HL-60/S4 treated with retinoic acid at 250 ng/mL for 4 days and 3 days (cell line): ENCODE results near the gene PLPPR3.

Experiments
- in situ Hi-C: fragments of 300-500 bp; cut with MboI; formaldehyde crosslinking; loops from 2 replicates; pipeline ENCODE4 v1.7.0; 2022; ENCODE audit warnings: low sequenced_read_pairs

The PLPPR3 gene

DNA sequence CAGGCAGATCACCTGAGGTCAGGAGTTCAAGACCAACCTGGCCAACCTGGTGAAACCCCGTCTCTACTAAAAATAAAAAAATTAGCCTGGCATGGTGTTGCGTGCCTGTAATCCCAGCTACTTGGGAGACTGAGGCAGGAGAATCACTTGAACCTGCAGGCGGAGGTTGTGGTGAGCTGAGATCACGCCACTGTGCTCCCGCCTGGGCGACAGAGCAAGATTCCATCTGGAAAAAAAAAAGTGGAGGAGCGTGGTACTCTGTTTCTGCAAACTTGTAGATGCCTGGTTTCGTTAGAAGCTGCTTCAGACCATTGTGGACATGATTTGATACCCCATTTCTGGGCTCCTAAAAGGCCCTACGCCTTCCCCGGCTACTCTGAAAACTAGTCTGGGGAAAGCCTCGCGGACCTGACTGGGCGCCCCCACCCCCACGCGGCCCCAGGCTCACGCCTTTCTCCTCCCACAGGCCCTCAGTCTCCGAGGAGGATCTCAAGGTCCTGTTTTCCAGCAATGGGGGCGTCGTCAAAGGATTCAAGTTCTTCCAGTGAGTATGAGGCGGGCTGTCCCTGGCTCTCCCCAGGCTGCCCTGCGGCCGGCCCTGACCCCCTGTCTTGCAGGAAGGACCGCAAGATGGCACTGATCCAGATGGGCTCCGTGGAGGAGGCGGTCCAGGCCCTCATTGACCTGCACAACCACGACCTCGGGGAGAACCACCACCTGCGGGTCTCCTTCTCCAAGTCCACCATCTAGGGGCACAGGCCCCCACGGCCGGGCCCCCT, 11.5 kb downstream of the PLPPR3 start:
- in situ Hi-C loops, result no loop called here

DNA sequence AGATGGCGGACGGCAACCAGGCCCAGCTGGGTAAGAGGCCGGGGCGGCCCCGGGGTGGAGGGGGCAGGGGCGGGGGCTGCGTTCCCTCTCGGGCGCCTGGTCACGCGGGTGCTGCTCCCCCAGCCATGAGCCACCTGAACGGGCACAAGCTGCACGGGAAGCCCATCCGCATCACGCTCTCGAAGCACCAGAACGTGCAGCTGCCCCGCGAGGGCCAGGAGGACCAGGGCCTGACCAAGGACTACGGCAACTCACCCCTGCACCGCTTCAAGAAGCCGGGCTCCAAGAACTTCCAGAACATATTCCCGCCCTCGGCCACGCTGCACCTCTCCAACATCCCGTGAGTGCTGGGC, 13.4 kb downstream of the PLPPR3 start:
- in situ Hi-C loops, result no loop called here

DNA sequence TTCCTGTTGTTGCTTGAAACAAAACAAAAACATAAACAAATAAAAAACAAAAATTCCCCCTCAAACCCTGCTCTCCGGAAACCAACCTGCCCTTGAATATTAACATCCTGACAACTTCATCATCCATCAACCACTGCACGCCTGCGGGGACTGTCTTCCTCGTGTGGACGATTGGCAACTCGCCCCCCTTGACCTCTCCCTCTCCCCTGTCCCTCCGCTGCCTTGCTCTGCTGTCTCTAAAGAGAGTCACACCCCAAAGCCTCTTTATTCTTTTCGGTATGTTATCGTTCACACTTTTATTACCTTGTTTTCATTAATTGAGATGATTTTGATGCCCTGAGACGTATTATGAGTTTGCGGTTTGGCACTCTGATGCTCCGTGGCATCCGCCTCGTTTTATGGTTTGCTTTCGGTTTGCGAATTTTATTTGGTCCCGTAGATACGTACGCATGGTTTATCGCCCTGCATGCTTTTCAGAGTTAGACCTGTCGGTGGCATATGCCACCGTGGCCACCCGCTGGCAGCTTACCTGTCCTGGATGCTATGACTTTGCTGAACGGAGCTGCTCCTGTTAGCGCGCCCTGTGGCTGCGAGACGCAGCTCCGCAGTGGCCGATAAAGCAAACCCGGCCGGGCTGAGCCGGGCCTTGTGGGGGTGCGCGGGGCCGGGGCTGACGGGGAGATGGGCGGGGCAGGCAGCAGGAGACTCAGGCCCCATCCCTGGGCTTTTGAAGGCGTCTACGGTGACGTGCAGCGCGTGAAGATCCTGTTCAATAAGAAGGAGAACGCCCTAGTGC, 13.9 kb downstream of the PLPPR3 start:
- in situ Hi-C loops, result no loop called here

DNA sequence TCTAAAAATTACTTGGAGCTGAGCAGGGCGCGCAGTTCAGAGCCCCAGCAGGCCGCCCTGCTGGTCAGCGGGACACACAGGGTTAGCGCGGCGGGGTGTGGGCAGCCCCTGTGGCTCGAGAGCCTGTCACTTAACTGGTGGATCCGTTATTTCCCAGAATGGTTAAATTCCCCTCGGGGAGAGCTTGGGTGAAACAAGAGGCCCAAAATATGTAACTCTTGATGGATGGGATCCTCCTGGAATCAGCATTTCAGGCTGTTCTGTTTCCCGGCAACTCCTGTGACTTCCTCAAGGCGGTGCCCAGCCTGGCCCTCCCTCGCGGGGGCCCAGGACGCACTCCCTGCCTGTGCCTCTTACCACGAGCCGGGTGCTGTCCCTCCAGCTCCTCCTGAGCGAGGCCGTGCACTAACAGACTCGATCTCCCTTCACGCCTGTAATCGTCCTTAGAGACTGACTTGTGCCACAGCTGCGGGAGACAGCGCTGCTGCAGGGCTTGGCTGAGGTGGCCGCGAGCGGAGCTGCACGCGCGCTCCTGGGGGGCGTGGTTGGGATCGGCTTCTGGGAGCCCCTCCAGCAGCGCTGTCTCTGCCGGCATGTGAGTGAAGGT, 14.8 kb downstream of the PLPPR3 start:
- in situ Hi-C loops, result no loop called here

DNA sequence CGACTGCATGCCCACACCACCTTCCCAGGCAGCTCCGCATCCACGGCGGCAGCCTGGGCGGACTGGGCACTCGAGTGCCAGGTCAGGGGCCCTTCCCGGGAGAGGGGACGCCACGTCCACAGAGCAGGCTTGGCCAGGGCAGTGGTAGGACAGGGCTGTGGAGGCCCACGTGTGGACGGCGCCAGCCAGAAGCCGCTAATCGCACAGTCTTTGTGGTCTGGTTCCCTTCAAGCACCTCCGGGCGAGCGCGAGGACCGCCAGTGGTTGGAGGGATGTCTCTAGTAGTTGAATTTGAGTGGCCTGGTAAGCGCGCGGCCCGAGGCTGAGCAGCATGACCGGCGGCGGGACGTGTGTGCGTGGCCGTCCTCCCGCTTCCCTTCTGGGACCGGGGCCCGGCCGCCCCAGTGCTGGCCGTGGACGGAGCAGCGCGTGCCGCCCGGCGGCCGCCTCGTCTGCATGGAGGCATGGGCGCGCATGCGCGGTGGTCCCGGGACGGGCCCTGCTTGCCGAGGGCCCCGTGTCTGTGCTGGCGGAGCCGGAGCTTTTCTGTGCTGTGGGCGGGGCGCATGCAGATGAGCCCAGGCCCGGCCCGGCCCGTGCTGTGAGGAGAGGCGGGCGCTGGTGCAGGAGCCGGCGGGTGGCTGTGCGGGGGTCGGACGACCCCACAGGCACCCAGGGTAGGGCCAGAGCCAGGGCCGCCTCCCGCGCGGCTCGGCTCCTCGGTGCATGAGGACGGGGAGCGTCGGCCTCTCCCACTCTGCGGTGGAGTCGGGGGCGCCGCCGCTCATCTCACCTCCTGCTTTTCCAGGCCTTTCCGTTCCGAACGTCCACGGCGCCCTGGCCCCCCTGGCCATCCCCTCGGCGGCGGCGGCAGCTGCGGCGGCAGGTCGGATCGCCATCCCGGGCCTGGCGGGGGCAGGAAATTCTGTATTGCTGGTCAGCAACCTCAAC, 15.9 kb downstream of the PLPPR3 start:
- in situ Hi-C loops, result no loop called here

DNA sequence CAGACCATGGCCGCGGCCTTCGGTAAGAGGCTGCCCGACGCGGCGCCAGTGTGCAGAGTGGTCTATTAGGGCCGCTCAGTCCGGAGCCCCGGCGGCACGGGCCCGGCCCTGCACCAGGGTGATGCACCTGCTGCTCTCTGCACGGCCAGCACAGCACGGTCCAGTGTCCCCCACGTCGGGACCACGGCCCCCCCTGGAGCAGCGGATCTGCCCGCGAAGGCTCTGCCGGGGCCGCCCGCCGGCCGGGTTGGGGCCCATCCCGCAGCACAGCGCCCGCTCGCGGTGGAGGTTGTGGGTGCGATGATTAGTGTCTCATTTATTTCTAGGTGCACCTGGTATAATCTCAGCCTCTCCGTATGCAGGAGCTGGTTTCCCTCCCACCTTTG, 16.6 kb downstream of the PLPPR3 start:
- in situ Hi-C loops, result no loop called here

DNA sequence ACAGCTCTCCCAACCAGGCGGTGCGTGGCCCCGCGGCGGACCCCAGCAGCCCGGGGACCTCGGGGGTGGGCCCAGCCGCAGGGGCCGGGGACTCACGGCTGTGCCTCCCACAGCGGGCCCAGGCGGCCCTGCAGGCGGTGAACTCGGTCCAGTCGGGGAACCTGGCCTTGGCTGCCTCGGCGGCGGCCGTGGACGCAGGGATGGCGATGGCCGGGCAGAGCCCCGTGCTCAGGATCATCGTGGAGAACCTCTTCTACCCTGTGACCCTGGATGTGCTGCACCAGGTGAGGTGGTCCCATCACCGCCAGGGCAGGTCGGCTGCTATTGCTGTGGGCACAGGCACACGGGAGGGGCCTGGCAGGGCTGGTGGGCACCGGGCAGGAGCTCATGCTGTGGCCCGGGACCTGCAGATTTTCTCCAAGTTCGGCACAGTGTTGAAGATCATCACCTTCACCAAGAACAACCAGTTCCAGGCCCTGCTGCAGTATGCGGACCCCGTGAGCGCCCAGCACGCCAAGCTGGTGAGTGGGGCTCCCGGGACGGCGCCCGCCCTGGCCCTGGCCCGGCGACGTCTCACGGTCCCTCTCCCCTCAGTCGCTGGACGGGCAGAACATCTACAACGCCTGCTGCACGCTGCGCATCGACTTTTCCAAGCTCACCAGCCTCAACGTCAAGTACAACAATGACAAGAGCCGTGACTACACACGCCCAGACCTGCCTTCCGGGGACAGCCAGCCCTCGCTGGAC, 17.2 kb downstream of the PLPPR3 start:
- in situ Hi-C loops, result no loop called here

DNA sequence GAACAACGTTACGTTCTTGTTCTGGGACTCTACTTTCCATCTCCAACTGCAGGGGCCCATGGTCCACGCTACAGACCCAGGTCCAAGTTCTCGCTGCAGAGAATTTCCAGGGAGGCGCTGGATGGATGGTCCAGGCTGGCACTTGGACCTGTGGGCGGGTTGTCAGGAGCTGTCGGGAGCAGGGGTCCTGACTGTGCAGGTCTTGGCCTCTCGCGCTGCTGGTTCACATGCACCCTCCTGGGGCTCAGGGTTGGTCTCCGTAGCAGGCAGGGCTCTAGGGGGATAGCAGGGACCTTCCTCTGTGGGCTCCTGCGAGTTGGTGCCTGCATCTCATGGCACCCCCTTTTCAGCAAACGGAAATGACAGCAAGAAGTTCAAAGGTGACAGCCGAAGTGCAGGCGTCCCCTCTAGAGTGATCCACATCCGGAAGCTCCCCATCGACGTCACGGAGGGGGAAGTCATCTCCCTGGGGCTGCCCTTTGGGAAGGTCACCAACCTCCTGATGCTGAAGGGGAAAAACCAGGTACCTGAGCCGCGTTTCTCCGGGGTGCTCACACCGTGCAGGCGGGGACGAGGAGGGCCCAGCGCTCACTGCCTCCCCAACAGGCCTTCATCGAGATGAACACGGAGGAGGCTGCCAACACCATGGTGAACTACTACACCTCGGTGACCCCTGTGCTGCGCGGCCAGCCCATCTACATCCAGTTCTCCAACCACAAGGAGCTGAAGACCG, 17.9 kb downstream of the PLPPR3 start:
- in situ Hi-C loops, result no loop called here

DNA sequence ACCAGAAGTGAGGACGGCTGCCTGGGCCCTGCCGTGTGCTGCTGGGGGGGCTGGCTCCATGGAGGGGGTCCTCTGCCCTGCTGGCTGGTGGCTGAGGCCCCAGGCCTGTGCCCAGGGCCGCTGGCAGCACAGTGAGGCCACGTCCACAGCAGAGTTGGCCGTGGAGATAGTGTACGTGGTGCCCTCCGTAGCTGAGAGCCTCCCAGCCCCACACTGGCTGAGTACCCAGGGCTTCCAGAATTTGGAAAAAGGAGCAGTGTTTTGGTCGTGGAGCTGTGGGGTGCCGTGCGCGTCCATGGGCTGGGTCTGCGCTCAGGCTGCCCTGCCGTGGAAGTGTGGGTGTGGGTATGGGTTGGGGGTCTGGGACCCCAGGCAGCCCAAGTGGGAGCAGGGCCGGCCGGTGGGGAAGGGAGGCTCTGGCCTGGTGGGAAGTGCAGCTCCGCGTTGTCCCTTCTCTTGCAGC, 18.6 kb downstream of the PLPPR3 start:
- in situ Hi-C loops, result no loop called here

DNA sequence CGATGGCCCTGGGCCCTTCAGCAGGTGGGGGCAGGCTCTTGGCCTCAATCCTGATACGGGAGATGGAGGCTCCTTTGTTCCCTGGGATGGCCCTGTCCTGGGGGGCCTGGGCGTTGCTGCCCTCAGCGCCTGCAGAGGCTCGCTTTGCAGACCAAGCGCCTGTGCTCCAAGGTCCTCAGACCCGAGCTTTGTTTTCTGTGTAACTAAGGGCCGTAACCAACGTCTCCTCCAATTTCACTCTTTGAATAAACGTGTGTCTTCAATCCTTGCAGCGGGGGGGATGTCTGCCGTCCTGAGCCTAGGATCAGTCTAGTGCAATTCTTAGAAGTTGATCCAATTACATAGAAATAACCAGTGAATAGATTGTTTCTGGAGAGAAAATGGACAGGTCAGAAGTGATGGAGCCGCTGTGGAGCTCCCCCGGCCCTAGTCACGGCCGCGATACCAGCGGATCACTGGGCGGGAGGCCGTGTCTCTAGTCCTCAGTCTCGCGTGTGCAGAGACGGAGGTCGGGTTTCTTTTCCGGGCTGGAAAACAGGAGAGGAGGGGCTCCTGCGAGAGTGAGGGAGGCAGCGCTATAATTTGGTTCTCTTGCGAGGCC, 19.2 kb downstream of the PLPPR3 start:
- in situ Hi-C loops, result no loop called here

DNA sequence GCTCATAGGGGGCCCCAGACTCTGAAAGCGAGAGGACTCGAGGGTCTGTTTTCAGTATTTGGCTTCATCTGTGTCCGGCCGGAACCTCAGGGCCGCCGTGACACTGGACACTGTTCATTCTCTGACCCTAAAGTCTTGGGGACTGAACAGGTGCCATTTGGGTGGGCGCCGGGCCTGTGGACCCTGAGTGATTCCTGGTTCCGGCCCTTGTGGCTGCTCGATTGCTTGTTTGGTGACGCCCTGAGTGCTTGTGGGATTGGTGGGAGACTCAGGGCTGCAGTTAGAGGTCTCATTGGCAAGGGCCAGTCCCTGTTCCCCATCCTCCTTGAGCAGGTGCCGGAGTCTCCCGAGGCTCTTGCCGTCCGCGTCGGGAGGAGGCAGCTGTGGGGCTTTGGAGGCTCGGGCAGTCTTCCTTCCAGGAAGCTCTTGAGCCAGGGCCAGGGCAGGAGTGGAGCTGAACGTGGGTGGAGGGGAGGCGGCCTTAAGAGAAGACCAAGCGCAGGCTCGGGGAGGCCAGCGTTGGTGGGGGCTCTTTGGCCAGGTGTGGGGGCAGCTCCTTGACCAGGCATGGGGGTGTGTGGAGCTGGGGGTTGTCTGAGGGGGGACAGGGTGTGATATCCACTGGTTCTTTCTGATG, 19.8 kb downstream of the PLPPR3 start:
- in situ Hi-C loops, result no loop called here

DNA sequence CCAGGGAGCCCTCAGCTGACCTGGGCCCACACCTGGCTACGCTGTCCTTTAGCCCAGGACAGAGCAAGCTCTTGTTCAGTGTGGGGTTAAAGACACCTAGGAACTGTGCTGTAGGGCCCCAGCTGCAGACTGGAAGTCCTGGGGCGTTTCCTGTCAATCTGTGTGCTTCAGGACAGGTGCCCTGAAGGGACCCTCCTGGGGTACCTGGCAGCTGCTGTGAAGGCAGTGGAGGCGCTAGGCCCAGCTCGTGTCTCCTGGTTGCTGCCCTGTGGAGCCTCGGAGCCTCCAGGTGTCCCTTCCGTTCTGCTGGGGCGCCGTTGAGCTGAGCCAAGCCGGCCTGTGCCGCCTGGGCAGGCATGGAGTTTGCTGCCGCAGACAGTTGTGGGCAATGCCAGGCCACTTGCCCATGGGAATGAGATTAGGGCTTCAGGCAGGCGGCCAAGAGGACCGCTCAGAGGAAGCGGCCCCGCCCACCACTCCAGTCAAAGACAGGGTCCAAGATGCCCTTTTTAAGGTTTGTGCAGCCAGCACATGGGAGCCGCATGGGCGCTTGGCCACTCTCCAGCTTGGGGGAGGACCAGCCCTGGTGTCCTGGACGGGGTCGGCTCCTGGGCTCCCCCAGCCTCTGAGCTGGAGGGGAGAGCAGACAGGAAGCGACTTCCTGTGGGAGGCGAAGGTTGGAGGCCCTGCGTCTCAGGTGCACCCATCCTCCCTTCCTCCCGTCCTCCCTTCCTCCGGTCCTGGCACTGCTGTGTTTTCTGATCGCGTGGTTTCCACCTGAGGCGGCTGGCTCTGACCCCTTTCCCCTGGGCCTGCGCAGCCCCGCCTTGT, 20.5 kb downstream of the PLPPR3 start:
- in situ Hi-C loops, result no loop called here

DNA sequence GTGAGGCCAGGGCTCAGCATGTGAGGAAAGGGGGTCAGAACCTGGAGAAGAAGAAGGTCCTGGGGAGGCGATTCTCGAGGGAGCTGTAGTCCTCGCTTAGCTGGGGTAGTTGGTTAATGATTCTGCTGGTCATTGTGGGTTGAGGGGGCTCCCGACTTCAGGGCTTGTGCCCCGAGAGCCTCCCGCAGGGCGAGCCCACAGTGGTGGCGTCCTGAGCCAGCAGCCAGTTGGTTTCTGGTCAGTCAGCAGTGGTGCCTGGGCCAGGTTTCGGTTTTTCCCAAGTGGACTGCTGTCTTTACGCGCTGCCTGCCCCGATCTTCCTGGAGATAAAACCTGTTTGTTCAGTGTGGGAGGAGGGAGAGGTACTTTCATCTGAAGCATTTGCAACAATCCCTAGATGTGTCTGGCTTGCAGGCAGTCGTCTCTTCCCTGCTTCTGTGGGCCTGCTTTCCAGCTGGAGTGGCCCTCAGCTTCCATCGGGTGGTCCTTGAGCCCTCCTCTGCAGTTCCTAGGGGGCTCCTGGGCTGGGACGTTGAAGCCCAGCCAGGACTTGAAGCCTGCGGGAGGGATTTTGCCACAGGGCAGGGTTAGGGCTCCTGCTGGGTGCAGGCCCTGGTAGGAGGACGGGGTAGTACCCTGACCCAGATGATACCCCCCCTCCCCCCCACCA, 21.3 kb downstream of the PLPPR3 start:
- in situ Hi-C loops, result no loop called here

DNA sequence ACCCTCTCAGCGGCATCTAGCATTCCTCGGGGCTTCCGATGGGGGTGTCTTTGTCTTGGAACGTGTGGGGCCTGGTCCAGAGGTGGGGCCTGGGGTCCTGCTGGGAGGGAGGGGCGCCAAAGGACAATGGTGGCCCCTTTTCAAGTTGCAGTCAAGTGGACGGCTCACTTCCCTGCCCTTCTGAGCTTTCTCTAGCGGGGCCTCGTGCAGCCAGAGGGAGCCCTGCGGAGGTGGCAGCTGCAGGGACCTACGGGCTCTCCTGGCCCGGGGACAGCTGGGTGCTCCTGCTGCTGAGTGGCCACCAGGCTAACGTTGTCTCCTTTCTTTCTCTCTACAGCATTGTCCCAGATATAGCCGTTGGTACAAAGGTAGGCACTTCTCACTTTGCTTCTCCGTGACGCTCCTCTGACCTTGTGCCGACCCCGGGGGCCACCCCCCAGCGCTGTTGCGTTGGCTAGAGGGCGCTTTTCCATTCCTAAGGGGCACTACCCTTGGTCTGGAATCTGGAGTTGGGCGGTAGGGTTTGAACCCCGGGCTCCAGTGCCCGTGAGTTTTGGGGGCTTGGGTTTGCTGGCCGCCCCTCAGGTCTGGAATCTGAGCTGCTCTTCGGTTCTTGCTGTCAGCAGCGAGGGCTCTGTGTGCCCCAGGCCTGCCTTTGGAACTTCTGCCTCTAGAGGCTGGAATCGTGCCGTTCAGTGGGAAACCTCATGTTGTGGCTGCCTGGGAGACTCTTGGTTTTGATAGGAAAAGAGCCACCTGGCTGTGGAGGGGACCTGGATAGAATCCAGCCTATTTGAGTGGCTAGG, 22.5 kb downstream of the PLPPR3 start:
- in situ Hi-C loops, result no loop called here

DNA sequence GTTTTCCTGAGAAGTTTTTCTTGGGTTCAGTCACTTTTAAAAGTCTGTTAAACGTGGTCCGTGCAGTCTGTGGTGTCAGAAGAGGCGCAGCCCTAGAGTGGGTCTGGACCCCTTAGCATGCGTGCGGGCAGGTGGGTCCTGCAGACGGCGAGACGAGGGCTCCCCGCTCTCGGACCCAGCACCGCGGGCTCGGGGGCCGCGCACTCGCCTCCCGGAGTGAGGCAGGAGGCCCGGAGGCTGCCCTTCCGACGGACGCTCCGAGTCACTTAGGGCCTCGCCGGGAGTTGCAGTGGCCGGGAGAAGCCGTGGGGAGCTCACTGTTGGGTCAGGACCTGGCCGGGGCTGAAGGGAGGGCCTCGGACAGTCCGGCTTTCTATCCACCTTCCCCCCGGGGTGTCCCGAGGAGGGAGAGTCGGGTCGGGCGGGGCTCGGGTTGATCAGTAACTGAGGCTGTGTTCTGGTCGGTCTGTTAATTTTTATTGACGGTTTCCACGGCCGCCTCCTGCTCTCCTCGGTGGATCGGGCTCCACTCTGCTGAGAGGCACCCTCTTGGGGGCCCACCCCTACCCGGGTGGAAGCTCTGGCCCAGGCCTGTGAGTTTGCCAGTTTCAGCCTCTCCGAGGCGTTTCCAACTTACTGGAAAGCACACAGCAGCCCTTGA, 23.2 kb downstream of the PLPPR3 start:
- in situ Hi-C loops, result no loop called here
